Tibial artery (tissue), 4 donors: Measurements from ENCODE around the gene COTL1.
A peak's percentile ranks its signal among the peaks of the same experiment; 100 is the strongest.

Experiments
- DNase-seq, 2 donors: peaks; one replicate each; pipeline ENCODE4 v3.0.0-alpha.2; 2019
- H3K27ac ChIP-seq, 2 donors: fragments of 200-600 bp; sonication (generic) in 1 of 2; 1 replicate in 1 of 2; 2 replicates in 1 of 2; pipeline ENCODE4 v1.5.1; 2018 to 2019; ENCODE audit warnings: mild to moderate bottlenecking in 1 of 2
- H3K27me3 ChIP-seq, 2 donors: fragments of 200-600 bp; sonication (generic) in 1 of 2; one replicate each; pipeline versions ENCODE4 v1.5.1 to v1.6.0; 2016 to 2019
- H3K36me3 ChIP-seq, 3 donors: fragments of 200-600 bp; sonication (generic) in 2 of 3; one replicate each; pipeline ENCODE4 v1.5.1; 2016 to 2019; ENCODE audit warnings: mild to moderate bottlenecking in 2 of 3
- H3K4me1 ChIP-seq, 4 donors: fragments of 200-600 bp; sonication (generic) in 2 of 4; 1 replicate in 3 of 4; 2 replicates in 1 of 4; pipeline ENCODE4 v1.5.1; 2016 to 2019
- H3K4me3 ChIP-seq, 2 donors: fragments of 200-600 bp; sonication (generic) in 1 of 2; 1 replicate in 1 of 2; 2 replicates in 1 of 2; pipeline ENCODE4 v1.5.1; 2018 to 2019; ENCODE audit warnings: mild to moderate bottlenecking in 2 of 2
- H3K9me3 ChIP-seq, 3 donors: fragments of 200-600 bp; sonication (generic) in 1 of 3; one replicate each; pipeline ENCODE4 v1.5.1; 2016 to 2019
- CTCF ChIP-seq, 2 experiments: fragments of 200-600 bp in 1 of 2; fragments of 450-650 bp in 1 of 2; IDR thresholded peaks; one replicate each; pipeline ENCODE4 v1.5.1; 2017 to 2019; ENCODE audit warnings: antibody characterized with exemption in 2 of 2, mild to moderate bottlenecking in 1 of 2, moderate library complexity in 1 of 2
- intact Hi-C: fragments of 100-400 bp; cut with DNase I; formaldehyde crosslinking; loops from one replicate; pipeline ENCODE4 v1.15.0; 2023; ENCODE audit warnings: low total_unique reads

The COTL1 gene

GRCh38 chr16:84569382-84569987 is 48.4 kb downstream of the COTL1 start:
- Histone ChIP-seq H3K27ac (no peak overlapping the region), H3K27me3 (no peaks in the 10 kb centered on the region), H3K4me1 (no peaks in the 10 kb centered on the region), H3K4me3 (no peak overlapping the region), H3K9me3 (peaks cover 0 to 6% (median 0%) of the 10 kb centered on the region in 3 donors), H3K36me3 (peaks cover 0 to 4% (median 0%) of the 10 kb centered on the region in 3 donors)
- intact Hi-C loops = no loop called here
- no peak for TF ChIP-seq CTCF (IDR thresholded peaks at IDR 0.05)
- peak in 1 of 2 donors; percentile 42 for DNase-seq

- Histone ChIP-seq H3K36me3 (peaks cover 0 to 4% (median 0%) of the 10 kb centered on the region in 3 donors), H3K27me3 (no peaks in the 10 kb centered on the region), H3K9me3 (peaks cover 0 to 6% (median 0%) of the 10 kb centered on the region in 3 donors), H3K27ac (no peak overlapping the region), H3K4me3 (no peak overlapping the region), H3K4me1 (no peaks in the 10 kb centered on the region)
- DNase-seq = no peak
- no peak for TF ChIP-seq CTCF (IDR thresholded peaks at IDR 0.05)
- intact Hi-C loops = no loop called here
Observed at GRCh38 chr16:84568066-84568465, 49.8 kb downstream of the COTL1 start.

- peaks cover 0 to 6% (median 0%) of the 10 kb centered on the region in 3 donors for H3K9me3 ChIP-seq
- peaks cover 0 to 4% (median 0%) of the 10 kb centered on the region in 3 donors for H3K36me3 ChIP-seq
- H3K27ac ChIP-seq = no peak overlapping the region
- H3K4me3 ChIP-seq = no peak overlapping the region
- H3K4me1 ChIP-seq = no peaks in the 10 kb centered on the region
- no peaks in the 10 kb centered on the region for H3K27me3 ChIP-seq
- intact Hi-C loops = no loop called here
- no peak for TF ChIP-seq CTCF (IDR thresholded peaks at IDR 0.05)
- DNase-seq = no peak
Observed at GRCh38 chr16:84567286-84567962, 50.5 kb downstream of the COTL1 start.

GRCh38 chr16:84566545-84567257 is 51.2 kb downstream of the COTL1 start:
- TF ChIP-seq CTCF (IDR thresholded peaks at IDR 0.05) = no peak
- H3K36me3 ChIP-seq = peaks cover 0 to 4% (median 0%) of the 10 kb centered on the region in 3 donors
- intact Hi-C loops = no loop called here
- peaks cover 0 to 6% (median 0%) of the 10 kb centered on the region in 3 donors for H3K9me3 ChIP-seq
- H3K4me3 ChIP-seq = no peak overlapping the region
- no peaks in the 10 kb centered on the region for H3K4me1 ChIP-seq
- no peaks in the 10 kb centered on the region for H3K27me3 ChIP-seq
- DNase-seq = no peak
- H3K27ac ChIP-seq = no peak overlapping the region

GRCh38 chr16:84565669-84566495 is 52.0 kb downstream of the COTL1 start:
- Histone ChIP-seq H3K27me3 (no peaks in the 10 kb centered on the region), H3K27ac (no peak overlapping the region), H3K4me3 (no peak overlapping the region), H3K36me3 (peaks cover 0 to 4% (median 0%) of the 10 kb centered on the region in 3 donors), H3K4me1 (no peaks in the 10 kb centered on the region), H3K9me3 (peaks cover 0 to 6% (median 0%) of the 10 kb centered on the region in 3 donors)
- DNase-seq = no peak
- TF ChIP-seq CTCF (IDR thresholded peaks at IDR 0.05) = no peak
- intact Hi-C loops = no loop called here
